ENCODE measurements around the gene PSMD5. TPM values are rescaled to one million over a fixed set of nuclear protein-coding genes. Genes with fewer than 3 reads are reported as not detected.

PSMD5 gene
- total RNA-seq, 1 donor = 49.4 TPM

GRCh38 chr9:120857481-120857880 lies 14.8 kb upstream of the PSMD5 start:
- no peak for DNase-seq (ENCODE audit: low read depth)
- H3K4me3 ChIP-seq (ENCODE audit: low read depth, low read length) = no peak overlapping the region
- TF ChIP-seq CTCF (IDR thresholded peaks at IDR 0.05; ENCODE audit: insufficient read depth, low read length) = no peak

- H3K4me3 ChIP-seq (ENCODE audit: low read depth, low read length) = no peak overlapping the region
- DNase-seq (ENCODE audit: low read depth) = no peak
- TF ChIP-seq CTCF (IDR thresholded peaks at IDR 0.05; ENCODE audit: insufficient read depth, low read length) = no peak
Measured at GRCh38 chr9:120856700-120857099, 14.0 kb upstream of the PSMD5 start.

- TF ChIP-seq CTCF (IDR thresholded peaks at IDR 0.05; ENCODE audit: insufficient read depth, low read length) = no peak
- H3K4me3 ChIP-seq (ENCODE audit: low read depth, low read length) = no peak overlapping the region
- no peak for DNase-seq (ENCODE audit: low read depth)
Measured at GRCh38 chr9:120855827-120856670, 13.3 kb upstream of the PSMD5 start.

- no peak for DNase-seq (ENCODE audit: low read depth)
- no peak for TF ChIP-seq CTCF (IDR thresholded peaks at IDR 0.05; ENCODE audit: insufficient read depth, low read length)
- no peak overlapping the region for H3K4me3 ChIP-seq (ENCODE audit: low read depth, low read length)
Measured at GRCh38 chr9:120854596-120855327, 12.0 kb upstream of the PSMD5 start.

GRCh38 chr9:120853198-120853597 lies 10.5 kb upstream of the PSMD5 start:
- no peak for TF ChIP-seq CTCF (IDR thresholded peaks at IDR 0.05; ENCODE audit: insufficient read depth, low read length)
- DNase-seq (ENCODE audit: low read depth) = no peak
- no peak overlapping the region for H3K4me3 ChIP-seq (ENCODE audit: low read depth, low read length)

GRCh38 chr9:120852240-120853010 lies 9.7 kb upstream of the PSMD5 start:
- H3K4me3 ChIP-seq (ENCODE audit: low read depth, low read length) = no peak overlapping the region
- no peak for TF ChIP-seq CTCF (IDR thresholded peaks at IDR 0.05; ENCODE audit: insufficient read depth, low read length)
- DNase-seq (ENCODE audit: low read depth) = no peak

Data from fibroblast of the aortic adventitia (primary cell).